Activated CD4-positive, alpha-beta memory T cell treated with anti-CD3 and anti-CD28 coated beads, Interleukin-2, amount 10 ng/mL, durations not matched to agents 7 days and 5 days (primary cell): Measurements from ENCODE around the gene LSP1. TPM values are rescaled to one million over a fixed set of nuclear protein-coding genes. Genes with fewer than 3 reads are reported as not detected.
A peak's percentile ranks its signal among the peaks of the same experiment; 100 is the strongest.

ENCODE experiments used
- CTCF ChIA-PET: fragments of 350-600 bp; sonication (Branson Sonifier 250); formaldehyde crosslinking; loops from one replicate; lab custom pipeline; 2021; ENCODE audit warnings: antibody characterized with exemption, inconsistent platforms; lab: Charles Lee
- POLR2A ChIA-PET: fragments of 350-600 bp; sonication (Branson Sonifier 250); formaldehyde crosslinking; loops from one replicate; lab custom pipeline; 2021; ENCODE audit warnings: antibody characterized with exemption; lab: Charles Lee
- DNase-seq: peaks from one replicate; pipeline ENCODE4 v3.0.0-alpha.2; 2020
- H3K27ac Mint-ChIP-seq: one replicate; pipeline ENCODE4 v1.8.0; 2021; ENCODE audit warnings: mild to moderate bottlenecking, mixed read lengths
- H3K27me3 Mint-ChIP-seq: one replicate; pipeline ENCODE4 v1.8.0; 2021; ENCODE audit warnings: mixed read lengths
- H3K36me3 Mint-ChIP-seq: one replicate; pipeline ENCODE4 v1.8.0; 2021; ENCODE audit warnings: low read depth, mixed read lengths
- H3K4me1 Mint-ChIP-seq: one replicate; pipeline ENCODE4 v1.8.0; 2021; ENCODE audit warnings: mixed read lengths
- H3K4me3 Mint-ChIP-seq: one replicate; pipeline ENCODE4 v1.8.0; 2021; ENCODE audit warnings: mild to moderate bottlenecking, mixed read lengths
- H3K9me3 Mint-ChIP-seq: one replicate; pipeline ENCODE4 v1.8.0; 2021; ENCODE audit warnings: mixed read lengths
- total RNA-seq, 2 experiments: library from RNA; stranded (reverse); gene quantifications; one replicate each; pipeline ENCODE4 v1.2.3, GENCODE V29; 2021

Gene LSP1
- total RNA-seq, 2 experiments from 2014 or later: 590 TPM

GRCh38 chr11:1834779-1835670 is 17.9 kb upstream of the LSP1 start, which contains the start of gene SYT8:
SYT8 (plus strand) TSS chr11:1834990; CDS start chr11:1835106, 116 bp downstream.
- H3K36me3 Mint-ChIP-seq: no peaks in the 10 kb centered on the region
- ChIA-PET CTCF (interaction anchor here (0.6 to 10.1 kb wide), 6 partner anchors 61 to 182 kb away, joined by 3 to 287 read pairs (median 27); no protein-coding TSS in a partner anchor), POLR2A (interaction anchor here (1.0 kb wide), 1 partner anchor 167 kb away, joined by 3 read pairs; no protein-coding TSS in a partner anchor)
- H3K4me1 Mint-ChIP-seq: peaks cover 9% of the 10 kb centered on the region
- no peak within 1 kb of the TSS for H3K27ac Mint-ChIP-seq
- no peak within 1 kb of the TSS for H3K4me3 Mint-ChIP-seq
- no peak for DNase-seq
- H3K9me3 Mint-ChIP-seq: no peaks in the 10 kb centered on the region
- H3K27me3 Mint-ChIP-seq: peaks cover 3% of the 10 kb centered on the region

GRCh38 chr11:1835671-1836010 is 17.2 kb upstream of the LSP1 start:
- no peaks in the 10 kb centered on the region for H3K36me3 Mint-ChIP-seq
- H3K27me3 Mint-ChIP-seq: peaks cover 3% of the 10 kb centered on the region
- H3K9me3 Mint-ChIP-seq: no peaks in the 10 kb centered on the region
- no peak overlapping the region for H3K27ac Mint-ChIP-seq
- DNase-seq: no peak
- peaks cover 10% of the 10 kb centered on the region for H3K4me1 Mint-ChIP-seq
- ChIA-PET POLR2A (interaction anchor here (0.8 to 1.0 kb wide), 2 partner anchors 46 to 166 kb away, joined by 3 read pairs; no protein-coding TSS in a partner anchor), CTCF (interaction anchor here (1.1 to 10.1 kb wide), 5 partner anchors 15 to 166 kb away, joined by 4 to 287 read pairs (median 4); partner anchors contain the start of gene LSP1)
- no peak overlapping the region for H3K4me3 Mint-ChIP-seq

- ChIA-PET POLR2A (interaction anchor here (0.8 to 1.1 kb wide), 3 partner anchors 45 to 165 kb away, joined by 3 read pairs; no protein-coding TSS in a partner anchor), CTCF (interaction anchor here (1.0 to 10.1 kb wide), 6 partner anchors 15 to 320 kb away, joined by 4 to 287 read pairs (median 4); partner anchors contain the start of gene LSP1)
- Mint-ChIP-seq H3K4me3 (no peak overlapping the region), H3K27me3 (peaks cover 3% of the 10 kb centered on the region), H3K36me3 (no peaks in the 10 kb centered on the region), H3K9me3 (no peaks in the 10 kb centered on the region), H3K27ac (no peak overlapping the region), H3K4me1 (peaks cover 10% of the 10 kb centered on the region)
- no peak for DNase-seq
Observed at GRCh38 chr11:1836011-1836945, 16.6 kb upstream of the LSP1 start.

- ChIA-PET POLR2A (interaction anchor here (1.1 kb wide), 1 partner anchor 84 kb away, joined by 3 read pairs; no protein-coding TSS in a partner anchor), CTCF (interaction anchor here (1.0 to 10.1 kb wide), 5 partner anchors 45 to 319 kb away, joined by 4 to 287 read pairs (median 5); no protein-coding TSS in a partner anchor)
- H3K4me1 Mint-ChIP-seq: peaks cover 10% of the 10 kb centered on the region
- no peaks in the 10 kb centered on the region for H3K36me3 Mint-ChIP-seq
- peak; percentile 85 for DNase-seq
- no peak overlapping the region for H3K27ac Mint-ChIP-seq
- peaks cover 3% of the 10 kb centered on the region for H3K27me3 Mint-ChIP-seq
- no peak overlapping the region for H3K4me3 Mint-ChIP-seq
- no peaks in the 10 kb centered on the region for H3K9me3 Mint-ChIP-seq
Observed at GRCh38 chr11:1837171-1838076, 15.5 kb upstream of the LSP1 start.

GRCh38 chr11:1838077-1838425 is 14.8 kb upstream of the LSP1 start:
- DNase-seq: no peak
- no peak overlapping the region for H3K4me3 Mint-ChIP-seq
- CTCF ChIA-PET: interaction anchor here (1.5 to 2.0 kb wide), 3 partner anchors 44 to 314 kb away, joined by 5 to 6 read pairs (median 5); no protein-coding TSS in a partner anchor
- H3K36me3 Mint-ChIP-seq: no peaks in the 10 kb centered on the region
- POLR2A ChIA-PET: interaction anchor here (1.0 kb wide), 1 partner anchor 12 kb away, joined by 6 read pairs; no protein-coding TSS in a partner anchor
- no peaks in the 10 kb centered on the region for H3K9me3 Mint-ChIP-seq
- H3K27ac Mint-ChIP-seq: no peak overlapping the region
- H3K27me3 Mint-ChIP-seq: peaks cover 3% of the 10 kb centered on the region
- H3K4me1 Mint-ChIP-seq: peaks cover 12% of the 10 kb centered on the region

- Mint-ChIP-seq H3K36me3 (no peaks in the 10 kb centered on the region), H3K27ac (no peak within 1 kb of the TSS), H3K9me3 (no peaks in the 10 kb centered on the region), H3K4me1 (peaks cover 17% of the 10 kb centered on the region), H3K4me3 (no peak within 1 kb of the TSS), H3K27me3 (peaks cover under 1% of the 10 kb centered on the region)
- ChIA-PET CTCF (interaction anchor here (1.0 to 2.0 kb wide), 5 partner anchors 44 to 313 kb away, joined by 3 to 6 read pairs (median 5); no protein-coding TSS in a partner anchor), POLR2A (interaction anchor here (1.0 kb wide), 1 partner anchor 12 kb away, joined by 6 read pairs; no protein-coding TSS in a partner anchor)
- no peak for DNase-seq
Observed at GRCh38 chr11:1838426-1839144, 14.3 kb upstream of the LSP1 start, which contains the start of gene TNNI2. TNNI2 (plus strand) TSS chr11:1838981; CDS start chr11:1839697, 716 bp downstream.

- POLR2A ChIA-PET: interaction anchor here (1.0 kb wide), 1 partner anchor 11 kb away, joined by 6 read pairs; no protein-coding TSS in a partner anchor
- no peak for DNase-seq
- Mint-ChIP-seq H3K4me1 (peaks cover 25% of the 10 kb centered on the region), H3K36me3 (no peaks in the 10 kb centered on the region), H3K27ac (no peak overlapping the region), H3K4me3 (no peak overlapping the region), H3K27me3 (no peaks in the 10 kb centered on the region), H3K9me3 (no peaks in the 10 kb centered on the region)
- CTCF ChIA-PET: interaction anchor here (0.6 to 2.0 kb wide), 6 partner anchors 12 to 312 kb away, joined by 3 to 6 read pairs (median 4); no protein-coding TSS in a partner anchor
Observed at GRCh38 chr11:1839204-1839923, 13.5 kb upstream of the LSP1 start.

GRCh38 chr11:1839924-1840779 is 12.7 kb upstream of the LSP1 start:
- POLR2A ChIA-PET: interaction anchor here (2.2 kb wide), 1 partner anchor 12 kb away, joined by 21 read pairs; the partner anchor contains the start of gene LSP1
- CTCF ChIA-PET: interaction anchor here (0.6 to 2.0 kb wide), 4 partner anchors 11 to 312 kb away, joined by 3 to 6 read pairs (median 4); no protein-coding TSS in a partner anchor
- peak; percentile 48 for DNase-seq
- Mint-ChIP-seq H3K4me1 (peaks cover 33% of the 10 kb centered on the region), H3K9me3 (no peaks in the 10 kb centered on the region), H3K4me3 (no peak overlapping the region), H3K36me3 (no peaks in the 10 kb centered on the region), H3K27ac (no peak overlapping the region), H3K27me3 (no peaks in the 10 kb centered on the region)

- H3K9me3 Mint-ChIP-seq: no peaks in the 10 kb centered on the region
- H3K36me3 Mint-ChIP-seq: no peaks in the 10 kb centered on the region
- H3K27me3 Mint-ChIP-seq: no peaks in the 10 kb centered on the region
- ChIA-PET POLR2A (interaction anchor here (2.2 kb wide), 1 partner anchor 11 kb away, joined by 21 read pairs; the partner anchor contains the start of gene LSP1), CTCF (interaction anchor here (1.2 to 1.4 kb wide), 2 partner anchors 10 to 41 kb away, joined by 4 read pairs; no protein-coding TSS in a partner anchor)
- DNase-seq: no peak
- H3K4me3 Mint-ChIP-seq: no peak overlapping the region
- H3K27ac Mint-ChIP-seq: no peak overlapping the region
- peaks cover 41% of the 10 kb centered on the region for H3K4me1 Mint-ChIP-seq
Observed at GRCh38 chr11:1840780-1841480, 12.0 kb upstream of the LSP1 start.
